H9 (cell line): Measurements from ENCODE around the gene LPO. TPM values are rescaled to one million over a fixed set of nuclear protein-coding genes. Genes with fewer than 3 reads are reported as not detected.

Experiments used
- DNase-seq: peaks from one replicate; pipeline ENCODE4 v3.0.0-alpha.2; 2017
- H2AFZ ChIP-seq: one replicate; pipeline ENCODE4 v1.6.1; 2013; ENCODE audit warnings: mild to moderate bottlenecking, low read length, control low read depth, moderate library complexity
- H2AK5ac ChIP-seq: 2 replicates; pipeline ENCODE4 v1.6.1; 2013; ENCODE audit warnings: low read length, control low read depth, mixed read lengths; ENCODE audit not compliant: insufficient read length
- H2BK120ac ChIP-seq: one replicate; pipeline ENCODE4 v1.6.1; 2013; ENCODE audit warnings: low read depth, mild to moderate bottlenecking, low read length, control low read depth, inconsistent platforms; ENCODE audit not compliant: poor library complexity, severe bottlenecking
- H2BK12ac ChIP-seq: 2 replicates; pipeline ENCODE4 v1.6.1; 2013; ENCODE audit warnings: low read length, control low read depth, mixed read lengths, low read depth; ENCODE audit not compliant: insufficient read length
- H2BK15ac ChIP-seq: 2 replicates; pipeline ENCODE4 v1.6.1; 2013; ENCODE audit warnings: low read depth, low read length, control low read depth
- H2BK20ac ChIP-seq: one replicate; pipeline ENCODE4 v1.6.1; 2013; ENCODE audit warnings: low read depth, mild to moderate bottlenecking, low read length, control low read depth, inconsistent platforms; ENCODE audit not compliant: poor library complexity, severe bottlenecking
- H2BK5ac ChIP-seq: 2 replicates; pipeline ENCODE4 v1.6.1; 2013; ENCODE audit warnings: low read length, control low read depth, mixed read lengths; ENCODE audit not compliant: insufficient read length
- H3K14ac ChIP-seq: 2 replicates; pipeline ENCODE4 v1.6.1; 2013; ENCODE audit warnings: low read length, control low read depth; ENCODE audit not compliant: insufficient read depth
- H3K18ac ChIP-seq: 2 replicates; pipeline ENCODE4 v1.6.1; 2013; ENCODE audit warnings: low read depth, mild to moderate bottlenecking, mixed read lengths, low read length, control low read depth; ENCODE audit not compliant: insufficient read length
- H3K23ac ChIP-seq: 2 replicates; pipeline ENCODE4 v1.6.1; 2013; ENCODE audit warnings: low read length, control low read depth, mixed read lengths, low read depth; ENCODE audit not compliant: insufficient read length
- H3K23me2 ChIP-seq: 2 replicates; pipeline ENCODE4 v1.6.1; 2013; ENCODE audit warnings: low read depth, mild to moderate bottlenecking, mixed read lengths, low read length, control low read depth; ENCODE audit not compliant: insufficient read length, poor library complexity, severe bottlenecking
- H3K27ac ChIP-seq: 2 replicates; pipeline ENCODE4 v1.5.1; 2013; ENCODE audit warnings: low read length, control low read depth, mixed read lengths, low read depth; ENCODE audit not compliant: insufficient read length
- H3K27me3 ChIP-seq: 2 replicates; pipeline ENCODE4 v1.6.1; 2013; ENCODE audit warnings: low read length, control low read depth, inconsistent platforms; ENCODE audit not compliant: insufficient read depth
- H3K4ac ChIP-seq: 2 replicates; pipeline ENCODE4 v1.6.1; 2013; ENCODE audit warnings: low read depth, mild to moderate bottlenecking, control low read depth, inconsistent platforms, low read length, moderate library complexity
- H3K4me1 ChIP-seq: 2 replicates; pipeline ENCODE4 v1.6.1; 2013; ENCODE audit warnings: low read length, control low read depth, inconsistent platforms; ENCODE audit not compliant: insufficient read depth
- H3K4me2 ChIP-seq: 2 replicates; pipeline ENCODE4 v1.6.1; 2013; ENCODE audit warnings: low read length, control low read depth, mixed read lengths; ENCODE audit not compliant: insufficient read length, insufficient read depth
- H3K56ac ChIP-seq: 2 replicates; pipeline ENCODE4 v1.6.1; 2013; ENCODE audit warnings: low read depth, mild to moderate bottlenecking, mixed read lengths, low read length, control low read depth; ENCODE audit not compliant: insufficient read length
- H3K79me1 ChIP-seq: 2 replicates; pipeline ENCODE4 v1.6.1; 2013; ENCODE audit warnings: low read depth, mild to moderate bottlenecking, moderate library complexity, low read length, control low read depth, inconsistent platforms; ENCODE audit not compliant: insufficient read depth, poor library complexity, severe bottlenecking
- H3K79me2 ChIP-seq: 2 replicates; pipeline ENCODE4 v1.6.1; 2013; ENCODE audit warnings: low read length, control low read depth, inconsistent platforms; ENCODE audit not compliant: insufficient read depth
- H3K9ac ChIP-seq: 2 replicates; pipeline ENCODE4 v1.6.1; 2013; ENCODE audit warnings: low read length, control low read depth, mixed read lengths; ENCODE audit not compliant: insufficient read length; ENCODE audit errors: extremely low read depth
- H3K9me3 ChIP-seq: one replicate; pipeline ENCODE4 v1.6.1; 2013; ENCODE audit warnings: low read depth, low read length, inconsistent platforms; ENCODE audit not compliant: control insufficient read depth
- H3T11ph ChIP-seq: one replicate; pipeline ENCODE4 v1.6.1; 2013; ENCODE audit warnings: mild to moderate bottlenecking, low read length, control low read depth, inconsistent platforms
- H4K20me1 ChIP-seq: one replicate; pipeline ENCODE4 v1.6.1; 2013; ENCODE audit not compliant: control insufficient read depth, insufficient read length, insufficient read depth
- H4K5ac ChIP-seq: 2 replicates; pipeline ENCODE4 v1.6.1; 2013; ENCODE audit warnings: low read depth, mild to moderate bottlenecking, mixed read lengths, low read length, control low read depth; ENCODE audit not compliant: insufficient read length
- H4K8ac ChIP-seq: replicated peaks from 2 replicates; pipeline ENCODE4 v1.6.1; 2013; ENCODE audit warnings: low read length, control low read depth, mixed read lengths, low read depth; ENCODE audit not compliant: insufficient read length
- H4K91ac ChIP-seq: 2 replicates; pipeline ENCODE4 v1.6.1; 2013; ENCODE audit warnings: low read depth, mild to moderate bottlenecking, moderate library complexity, mixed read lengths, low read length, control low read depth; ENCODE audit not compliant: insufficient read length
- H3K27ac Mint-ChIP-seq, 3 experiments: 2 replicates in 2 of 3; 3 replicates in 1 of 3; pipeline ENCODE4 v1.8.0; 2020 to 2021; ENCODE audit warnings: mixed read lengths in 3 of 3, mild to moderate bottlenecking in 1 of 3, moderate library complexity in 1 of 3
- H3K27me3 Mint-ChIP-seq: 2 replicates; pipeline ENCODE4 v1.8.0; 2021; ENCODE audit warnings: low read depth, mild to moderate bottlenecking, moderate library complexity, mixed read lengths
- H3K36me3 Mint-ChIP-seq, 3 experiments: 2 replicates in 2 of 3; 3 replicates in 1 of 3; pipeline ENCODE4 v1.8.0; 2020 to 2021; ENCODE audit warnings: low read depth in 3 of 3, mixed read lengths in 3 of 3; ENCODE audit not compliant: insufficient read depth in 1 of 3
- H3K4me1 Mint-ChIP-seq, 2 experiments: 2 replicates each; pipeline ENCODE4 v1.8.0; 2020; ENCODE audit warnings: mixed read lengths in 2 of 2
- H3K4me3 Mint-ChIP-seq, 2 experiments: 2 replicates in 1 of 2; 3 replicates in 1 of 2; pipeline ENCODE4 v1.8.0; 2020 to 2021; ENCODE audit warnings: mild to moderate bottlenecking in 2 of 2, mixed read lengths in 2 of 2, moderate library complexity in 1 of 2
- H3K9me3 Mint-ChIP-seq, 2 experiments: 2 replicates in 1 of 2; 3 replicates in 1 of 2; pipeline ENCODE4 v1.8.0; 2020; ENCODE audit warnings: mild to moderate bottlenecking in 2 of 2, mixed read lengths in 2 of 2, moderate library complexity in 1 of 2
- WGBS: extraction: QIAGEN DNeasy Blood & Tissue Kit; methylation state at CpG from one replicate; pipeline ENCODE4 v1.1.7; 2013; ENCODE audit warnings: missing lambda C conversion rate, low lambda C conversion rate, mixed read lengths; ENCODE audit not compliant: insufficient read length; ENCODE audit errors: extremely low coverage; 5-methylcytosine and 5-hydroxymethylcytosine counted together
- total RNA-seq: library from RNA; stranded (reverse); gene quantifications from 2 replicates; pipeline ENCODE4 v1.2.1, GENCODE V29; 2021
- TF ChIP-seq, protein P1 (sequence below): fragments of 200-600 bp; sonication (generic); conservative IDR thresholded peaks from 3 replicates; pipeline ENCODE4 v1.8.0; 2021; ENCODE audit warnings: antibody characterized with exemption, mild to moderate bottlenecking

LPO gene
- total RNA-seq, 1 experiment from 2014 or later: 0.17 TPM

DNA sequence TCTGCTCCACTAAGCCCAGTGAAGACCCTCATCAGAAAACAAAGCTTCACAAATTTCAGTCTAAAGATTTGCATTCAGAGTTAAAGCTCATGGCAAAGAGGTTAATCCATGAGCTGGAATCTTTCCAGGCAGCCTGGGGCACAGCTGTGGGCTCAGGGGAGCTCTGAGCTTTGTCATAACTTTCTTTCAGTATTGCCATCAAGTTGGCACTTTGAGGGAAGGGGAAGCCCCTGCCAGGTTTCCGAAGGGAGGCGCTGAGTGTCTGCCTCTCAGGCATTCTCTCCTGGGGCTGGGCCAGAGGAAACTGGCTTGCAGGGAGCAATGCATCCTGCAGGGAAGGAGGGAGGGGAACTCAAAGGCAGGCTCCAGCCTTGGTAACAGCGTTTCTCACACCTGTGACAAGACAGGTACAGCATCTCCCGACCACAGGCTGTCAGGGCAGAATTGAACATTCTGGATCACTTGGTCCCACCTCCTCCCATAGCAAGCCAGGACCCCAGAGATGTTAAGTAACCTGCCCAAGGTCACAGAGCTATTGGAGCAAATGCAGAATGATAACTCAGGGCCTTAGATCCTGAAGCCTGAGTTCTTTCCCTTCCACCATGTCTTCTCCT is 3.9 kb downstream of the LPO start:
- Histone ChIP-seq H3K9me3 (no peaks in the 10 kb centered on the region), H2BK20ac (no peak overlapping the region), H3K27me3 (no peaks in the 10 kb centered on the region), H3K4me1 (no peaks in the 10 kb centered on the region), H2BK12ac (no peak overlapping the region), H2BK15ac (no peak overlapping the region), H4K20me1 (no peaks in the 10 kb centered on the region), H3K18ac (no peak overlapping the region), H3K9ac (no peak overlapping the region), H3K27ac (no peak overlapping the region), H3K23me2 (no peaks in the 10 kb centered on the region), H3K56ac (no peak overlapping the region), H3K4ac (no peak overlapping the region), H2AK5ac (no peak overlapping the region), H3K4me2 (no peak overlapping the region), H4K91ac (no peak overlapping the region), H2BK120ac (no peak overlapping the region), H4K5ac (no peak overlapping the region), H3K23ac (no peak overlapping the region), H4K8ac (no peak overlapping the region), H3T11ph (no peak overlapping the region), H2BK5ac (no peak overlapping the region), H2AFZ (no peak overlapping the region), H3K79me1 (no peaks in the 10 kb centered on the region), H3K79me2 (no peaks in the 10 kb centered on the region), H3K14ac (no peak overlapping the region)
- peak; percentile 70 for DNase-seq
- no CpG with 5 or more reads among the region's 4 CpGs for WGBS
- Mint-ChIP-seq H3K27me3 (peaks cover 90% of the 10 kb centered on the region), H3K4me3 (no peak overlapping the region), H3K27ac (no peak overlapping the region), H3K36me3 (no peaks in the 10 kb centered on the region; a peak in 1 of 7 replicates), H3K9me3 (no peaks in the 10 kb centered on the region), H3K4me1 (peaks cover 3 to 16% of the 10 kb centered on the region in 2 experiments)
- TF ChIP-seq, protein P1, sequence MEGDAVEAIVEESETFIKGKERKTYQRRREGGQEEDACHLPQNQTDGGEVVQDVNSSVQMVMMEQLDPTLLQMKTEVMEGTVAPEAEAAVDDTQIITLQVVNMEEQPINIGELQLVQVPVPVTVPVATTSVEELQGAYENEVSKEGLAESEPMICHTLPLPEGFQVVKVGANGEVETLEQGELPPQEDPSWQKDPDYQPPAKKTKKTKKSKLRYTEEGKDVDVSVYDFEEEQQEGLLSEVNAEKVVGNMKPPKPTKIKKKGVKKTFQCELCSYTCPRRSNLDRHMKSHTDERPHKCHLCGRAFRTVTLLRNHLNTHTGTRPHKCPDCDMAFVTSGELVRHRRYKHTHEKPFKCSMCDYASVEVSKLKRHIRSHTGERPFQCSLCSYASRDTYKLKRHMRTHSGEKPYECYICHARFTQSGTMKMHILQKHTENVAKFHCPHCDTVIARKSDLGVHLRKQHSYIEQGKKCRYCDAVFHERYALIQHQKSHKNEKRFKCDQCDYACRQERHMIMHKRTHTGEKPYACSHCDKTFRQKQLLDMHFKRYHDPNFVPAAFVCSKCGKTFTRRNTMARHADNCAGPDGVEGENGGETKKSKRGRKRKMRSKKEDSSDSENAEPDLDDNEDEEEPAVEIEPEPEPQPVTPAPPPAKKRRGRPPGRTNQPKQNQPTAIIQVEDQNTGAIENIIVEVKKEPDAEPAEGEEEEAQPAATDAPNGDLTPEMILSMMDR: no peak
